H1 (cell line): Measurements from ENCODE around the gene S100A8. TPM values are rescaled to one million over a fixed set of nuclear protein-coding genes. Genes with fewer than 3 reads are reported as not detected.

Experiments
- CTCF ChIA-PET: fragments of 300-600 bp; sonication (Branson Sonifier 250); formaldehyde crosslinking; loops from one replicate; lab custom pipeline; 2021; ENCODE audit not compliant: partially characterized antibody; lab: Charles Lee
- POLR2A ChIA-PET: fragments of 300-600 bp; sonication (Branson Sonifier 250); formaldehyde crosslinking; loops from one replicate; lab custom pipeline; 2021; ENCODE audit warnings: inconsistent platforms; ENCODE audit not compliant: partially characterized antibody; lab: Charles Lee
- DNase-seq, 2 experiments: peaks; one replicate each; pipeline versions ENCODE4 v3.0.0 to v3.0.0-alpha.2; 2010 to 2022; ENCODE audit warnings: low spot score in 2 of 2, low read depth in 1 of 2, mixed read lengths in 1 of 2
- FAIRE-seq: peaks from 2 replicates; lab custom pipeline; 2011; peaks lifted over from hg19 to GRCh38; lab: Jason Lieb, UNC
- H2AFZ ChIP-seq: 2 replicates; pipeline ENCODE4 v1.8.1; 2012; ENCODE audit warnings: low read length, inconsistent platforms
- H2AK5ac ChIP-seq: 2 replicates; pipeline ENCODE4 v1.6.1; 2013; ENCODE audit warnings: low read depth, low read length
- H2BK120ac ChIP-seq: replicated peaks from 2 replicates; pipeline ENCODE3; 2013; ENCODE audit warnings: low read depth, low read length, inconsistent platforms
- H2BK12ac ChIP-seq: 2 replicates; pipeline ENCODE4 v1.6.1; 2013; ENCODE audit warnings: low read depth, low read length
- H2BK15ac ChIP-seq: 2 replicates; pipeline ENCODE4 v1.6.1; 2013; ENCODE audit warnings: low read length
- H2BK20ac ChIP-seq: 2 replicates; pipeline ENCODE4 v1.6.1; 2013; ENCODE audit warnings: low read length
- H2BK5ac ChIP-seq: 2 replicates; pipeline ENCODE4 v1.6.1; 2013; ENCODE audit warnings: low read depth, low read length
- H3K14ac ChIP-seq: 2 replicates; pipeline ENCODE4 v1.6.1; 2013; ENCODE audit warnings: inconsistent platforms; ENCODE audit not compliant: insufficient read length
- H3K18ac ChIP-seq: 2 replicates; pipeline ENCODE4 v1.6.1; 2013; ENCODE audit warnings: low read length; ENCODE audit errors: extremely low read depth
- H3K23ac ChIP-seq: 2 replicates; pipeline ENCODE4 v1.6.1; 2013; ENCODE audit warnings: inconsistent platforms; ENCODE audit not compliant: insufficient read length
- H3K23me2 ChIP-seq: 2 replicates; pipeline ENCODE4 v1.6.1; 2013; ENCODE audit warnings: low read depth, low read length
- H3K27ac ChIP-seq: 2 replicates; pipeline ENCODE4 v1.6.1; 2011; ENCODE audit warnings: low read depth, low read length, inconsistent platforms
- H3K27me3 ChIP-seq, 4 experiments: replicated peaks in 1 of 4; 1 replicate in 1 of 4; 2 replicates in 3 of 4; pipeline versions ENCODE4 v1.6.1 to v1.8.1; 2011 to 2013; ENCODE audit warnings: low read length in 3 of 4, mild to moderate bottlenecking in 3 of 4, inconsistent platforms in 2 of 4, mixed read lengths in 2 of 4, moderate library complexity in 1 of 4; ENCODE audit not compliant: control insufficient read depth in 3 of 4, insufficient read depth in 3 of 4; ENCODE audit errors: extremely low read depth in 1 of 4
- H3K36me3 ChIP-seq, 4 experiments: 2 replicates each; pipeline versions ENCODE4 v1.6.1 to v1.8.1; 2011 to 2013; ENCODE audit warnings: mild to moderate bottlenecking in 4 of 4, low read length in 3 of 4, moderate library complexity in 2 of 4, control low read depth in 1 of 4, inconsistent platforms in 1 of 4; ENCODE audit not compliant: insufficient read depth in 4 of 4, control insufficient read depth in 2 of 4
- H3K4ac ChIP-seq: replicated peaks from 2 replicates; pipeline ENCODE3; 2013; ENCODE audit warnings: low read length, low read depth, mixed read lengths, inconsistent platforms; ENCODE audit not compliant: insufficient read length
- H3K4me1 ChIP-seq, 4 experiments: replicated peaks in 1 of 4; 1 replicate in 1 of 4; 2 replicates in 3 of 4; pipeline versions ENCODE4 v1.6.1 to v1.8.1; 2011 to 2013; ENCODE audit warnings: low read length in 3 of 4, inconsistent platforms in 2 of 4, mixed read lengths in 1 of 4; ENCODE audit not compliant: insufficient read depth in 4 of 4, control insufficient read depth in 3 of 4
- H3K4me2 ChIP-seq, 2 experiments: 2 replicates each; pipeline versions ENCODE4 v1.6.1 to v1.8.1; 2011 to 2013; ENCODE audit warnings: low read depth in 2 of 2, low read length in 2 of 2, control low read depth in 1 of 2, inconsistent platforms in 1 of 2, mild to moderate bottlenecking in 1 of 2; ENCODE audit not compliant: insufficient read depth in 1 of 2
- H3K4me3 ChIP-seq, 4 experiments: fragments of 200-600, 300-600 bp in 1 of 4; sonication (generic), shearing (Covaris generic), sonication (Bioruptor Twin) in 1 of 4; 2 replicates each; pipeline versions ENCODE4 v1.5.1 to v1.8.1; 2011 to 2016; ENCODE audit warnings: low read length in 4 of 4, low read depth in 3 of 4, control low read depth in 2 of 4, inconsistent platforms in 2 of 4, mild to moderate bottlenecking in 2 of 4, mixed read lengths in 1 of 4, moderate library complexity in 1 of 4; ENCODE audit not compliant: insufficient read depth in 2 of 4; ENCODE audit errors: extremely low read depth in 1 of 4
- H3K56ac ChIP-seq: replicated peaks from 2 replicates; pipeline ENCODE3; 2013; ENCODE audit warnings: low read depth, mild to moderate bottlenecking, mixed read lengths, low read length, inconsistent platforms; ENCODE audit not compliant: insufficient read length
- H3K79me1 ChIP-seq: 2 replicates; pipeline ENCODE4 v1.6.1; 2013; ENCODE audit warnings: low read depth, low read length, control low read depth
- H3K79me2 ChIP-seq, 2 experiments: 2 replicates each; pipeline versions ENCODE4 v1.6.1 to v1.8.1; 2012 to 2013; ENCODE audit warnings: low read length in 2 of 2, mild to moderate bottlenecking in 2 of 2, inconsistent platforms in 1 of 2; ENCODE audit not compliant: insufficient read depth in 2 of 2, control insufficient read depth in 1 of 2
- H3K9ac ChIP-seq, 4 experiments: replicated peaks in 1 of 4; 1 replicate in 1 of 4; 2 replicates in 3 of 4; pipeline versions ENCODE4 v1.6.1 to v1.8.1; 2011 to 2013; ENCODE audit warnings: low read depth in 3 of 4, low read length in 3 of 4, control low read depth in 2 of 4, mild to moderate bottlenecking in 2 of 4, moderate library complexity in 2 of 4, inconsistent platforms in 1 of 4; ENCODE audit errors: extremely low read depth in 1 of 4
- H3K9me3 ChIP-seq, 2 experiments: 2 replicates each; pipeline versions ENCODE4 v1.6.1 to v1.8.1; 2012 to 2013; ENCODE audit warnings: mild to moderate bottlenecking in 2 of 2, moderate library complexity in 2 of 2, control low read depth in 1 of 2, inconsistent platforms in 1 of 2, low read depth in 1 of 2, low read length in 1 of 2, mixed read lengths in 1 of 2; ENCODE audit not compliant: insufficient read depth in 2 of 2
- H4K20me1 ChIP-seq, 2 experiments: replicated peaks in 1 of 2; 2 replicates each; pipeline versions ENCODE3 to v1.8.1; 2011 to 2013; ENCODE audit warnings: inconsistent platforms in 2 of 2, low read length in 2 of 2, mild to moderate bottlenecking in 1 of 2; ENCODE audit not compliant: insufficient read depth in 2 of 2, control insufficient read depth in 1 of 2
- H4K5ac ChIP-seq: 2 replicates; pipeline ENCODE4 v1.6.1; 2013; ENCODE audit warnings: low read length, low read depth, mixed read lengths, inconsistent platforms; ENCODE audit not compliant: insufficient read length
- H4K8ac ChIP-seq: 2 replicates; pipeline ENCODE4 v1.8.0; 2013; ENCODE audit warnings: mild to moderate bottlenecking, moderate library complexity, low read length, inconsistent platforms; ENCODE audit not compliant: insufficient read depth; ENCODE audit errors: extremely low read depth
- H4K91ac ChIP-seq: replicated peaks from 2 replicates; pipeline ENCODE3; 2013; ENCODE audit warnings: low read length, mixed read lengths, inconsistent platforms; ENCODE audit not compliant: insufficient read length
- CEBPB ChIP-seq: IDR thresholded peaks from 2 replicates; pipeline ENCODE4 v1.6.1; 2012; ENCODE audit warnings: low read depth, low read length
- CHD1 ChIP-seq: IDR thresholded peaks from 2 replicates; pipeline ENCODE4 v1.6.1; 2012; ENCODE audit warnings: low read depth, low read length, improper control_type of control experiment
- CREB1 ChIP-seq: IDR thresholded peaks from 2 replicates; pipeline ENCODE4 v1.6.1; 2012; ENCODE audit warnings: inconsistent platforms
- HDAC2 ChIP-seq, 2 experiments: fragments of 300-600 bp in 1 of 2; sonication (generic) in 1 of 2; IDR thresholded peaks; 2 replicates each; pipeline ENCODE4 v1.6.1; 2011 to 2012; ENCODE audit warnings: low read depth in 2 of 2, low read length in 2 of 2, mild to moderate bottlenecking in 2 of 2, moderate library complexity in 2 of 2, borderline replicate concordance in 1 of 2, inconsistent platforms in 1 of 2
- JUND ChIP-seq: IDR thresholded peaks from 2 replicates; pipeline ENCODE4 v1.6.1; 2011; ENCODE audit warnings: mild to moderate bottlenecking, improper control_type of control experiment, low read length
- NRF1 ChIP-seq: IDR thresholded peaks from 2 replicates; pipeline ENCODE4 v1.6.1; 2011; ENCODE audit warnings: mild to moderate bottlenecking, low read depth, low read length, improper control_type of control experiment
- POU5F1 ChIP-seq: IDR thresholded peaks from 2 replicates; pipeline ENCODE4 v1.6.1; 2011; ENCODE audit warnings: low read depth, mild to moderate bottlenecking, low read length, moderate library complexity
- RNF2 ChIP-seq: fragments of 200-900, 300-1000 bp; sonication (generic); IDR thresholded peaks from 2 replicates; pipeline ENCODE4 v1.7.1; 2016; ENCODE audit warnings: borderline replicate concordance, low read depth, mild to moderate bottlenecking, antibody characterized with exemption, low read length; ENCODE audit not compliant: poor library complexity, severe bottlenecking; ENCODE audit errors: missing control alignments
- SP2 ChIP-seq: IDR thresholded peaks from 2 replicates; pipeline ENCODE4 v1.6.1; 2012; ENCODE audit warnings: mild to moderate bottlenecking, low read length, inconsistent platforms
- SP4 ChIP-seq: IDR thresholded peaks from 2 replicates; pipeline ENCODE4 v1.6.1; 2012; ENCODE audit warnings: low read length, inconsistent platforms
- TAF1 ChIP-seq: IDR thresholded peaks from 2 replicates; pipeline ENCODE4 v1.6.1; 2011; ENCODE audit warnings: mild to moderate bottlenecking, low read depth, low read length
- TCF12 ChIP-seq: IDR thresholded peaks from 2 replicates; pipeline ENCODE4 v1.6.1; 2011; ENCODE audit warnings: low read depth, mild to moderate bottlenecking, low read length
- TEAD4 ChIP-seq: IDR thresholded peaks from 2 replicates; pipeline ENCODE4 v1.6.1; 2012; ENCODE audit warnings: low read depth, low read length, inconsistent platforms, mixed read lengths
- WGBS, 2 experiments: shearing (Covaris generic) in 1 of 2; methylation state at CpG; one replicate each; pipeline versions ENCODE4 v1.1.6 to v1.1.7; 2013 to 2015; ENCODE audit warnings: low lambda C conversion rate in 2 of 2, mixed read lengths in 2 of 2, inconsistent platforms in 1 of 2, low coverage in 1 of 2, missing lambda C conversion rate in 1 of 2; ENCODE audit not compliant: insufficient replicate concordance in 2 of 2, insufficient coverage in 1 of 2, insufficient read length in 1 of 2; ENCODE audit errors: extremely low coverage in 1 of 2, missing lambda C conversion rate in 1 of 2; 5-methylcytosine and 5-hydroxymethylcytosine counted together
- polyA plus RNA-seq, 7 experiments: library from polyadenylated mRNA; depleted of rRNA in 3 of 7; stranded (reverse) in 5 of 7; unstranded in 2 of 7; fragments of >200 nt in 5 of 7; fragments of 200-250 nt in 2 of 7; gene quantifications; 1 replicate in 5 of 7; 2 replicates in 1 of 7; 4 replicates in 1 of 7; pipeline versions ENCODE4 v1.2.1 to v1.2.3, GENCODE V29; 2011 to 2013; ENCODE audit warnings: missing spikeins in 2 of 7, mixed read lengths in 2 of 7
- total RNA-seq: library from RNA; stranded (reverse); fragmentation: NEBNext Ultra II Directional; extraction: Animal tissue kit (Norgen Biotek cat#: 25700); gene quantifications from 2 replicates; pipeline ENCODE4 v1.2.1, GENCODE V29; 2021
- TF ChIP-seq, protein P1 (sequence below): IDR thresholded peaks from 2 replicates; pipeline ENCODE4 v1.6.1; 2012; ENCODE audit warnings: inconsistent platforms

S100A8 gene
- total and polyA plus RNA-seq, 2 of the 8 experiments (the other 6 are each of a cell fraction or from before 2014, with no cell fraction given): not detected

DNA sequence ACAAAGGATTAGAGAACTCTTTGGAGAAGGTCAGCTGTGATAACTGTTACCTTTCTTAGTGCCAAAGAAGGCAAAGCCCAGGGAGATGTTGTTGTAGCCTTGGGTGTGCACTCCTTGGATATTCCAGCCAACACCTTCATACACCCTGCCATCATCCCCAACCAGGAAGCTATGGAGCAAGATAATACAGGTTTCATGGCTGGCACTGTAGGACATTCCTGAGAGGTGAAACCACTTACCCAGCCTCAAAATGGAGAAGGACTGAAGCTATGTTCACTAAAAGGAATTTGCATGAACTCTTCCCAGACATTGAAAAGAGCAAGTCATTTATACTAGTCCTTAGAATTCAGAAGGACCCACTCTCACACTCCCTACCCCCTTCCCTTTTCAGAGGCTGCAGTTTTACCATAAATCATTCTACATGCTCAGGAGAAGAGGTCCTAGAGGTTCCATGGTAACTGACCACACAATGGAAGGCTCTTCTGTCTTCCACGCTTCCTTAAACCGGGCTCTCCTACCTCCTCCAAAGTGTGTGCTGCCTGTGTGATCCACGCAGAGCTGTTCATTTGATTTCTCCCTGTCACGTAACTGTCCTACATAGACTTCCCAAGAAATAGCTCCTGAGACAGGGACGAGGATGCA lies 47.7 kb downstream of the S100A8 start:
- peaks cover 0 to 2% of the 10 kb centered on the region in 2 experiments; a peak in 1 of 4 replicates for H3K9me3 ChIP-seq
- no peaks in the 10 kb centered on the region for H3K79me1 ChIP-seq
- H3K4me3 ChIP-seq: no peak overlapping the region
- H3K9ac ChIP-seq: no peak overlapping the region
- no peak overlapping the region for H2AFZ ChIP-seq
- no peaks in the 10 kb centered on the region for H3K79me2 ChIP-seq
- no peak overlapping the region for H2BK120ac ChIP-seq
- H3K36me3 ChIP-seq: no peaks in the 10 kb centered on the region
- no peaks in the 10 kb centered on the region; a peak in 1 of 7 replicates for H3K4me1 ChIP-seq
- H3K4ac ChIP-seq: no peak overlapping the region
- no peaks in the 10 kb centered on the region for H3K23me2 ChIP-seq
- H2BK20ac ChIP-seq: no peak overlapping the region
- ChIA-PET POLR2A (no interaction called here), CTCF (interaction anchor here (0.6 to 1.2 kb wide), 5 partner anchors 10 to 167 kb away, joined by 3 read pairs; partner anchors contain the start of gene S100A9)
- H3K18ac ChIP-seq: no peak overlapping the region
- H4K20me1 ChIP-seq: no peaks in the 10 kb centered on the region
- no peak overlapping the region for H3K14ac ChIP-seq
- H2BK5ac ChIP-seq: no peak overlapping the region
- H3K27ac ChIP-seq: no peak overlapping the region
- no peak overlapping the region for H3K56ac ChIP-seq
- no peak overlapping the region for H4K8ac ChIP-seq
- H2AK5ac ChIP-seq: no peak overlapping the region
- H2BK12ac ChIP-seq: no peak overlapping the region
- no peak for FAIRE-seq
- H4K91ac ChIP-seq: no peak overlapping the region
- no peak overlapping the region for H3K4me2 ChIP-seq
- peak in 1 of 2 experiments; percentile 4 for DNase-seq
- no peak overlapping the region for H2BK15ac ChIP-seq
- WGBS, 2 experiments: 73% methylated on average over 5 of the region's 5 CpGs; no CpG with 5 or more reads in 1 of the 2 experiments
- H4K5ac ChIP-seq: no peak overlapping the region
- no peak overlapping the region for H3K23ac ChIP-seq
- peaks cover 0 to 2% (median 0%) of the 10 kb centered on the region in 4 experiments; a peak in 1 of 7 replicates for H3K27me3 ChIP-seq
- TF ChIP-seq TAF1 (no peak), CHD1 (no peak), POU5F1 (no peak), CREB1 (no peak), HDAC2 (IDR thresholded peaks at IDR 0.05; ENCODE audit: borderline replicate concordance in 1 of 2, low read depth in 2 of 2, low read length in 2 of 2) (no peak), SP4 (no peak), JUND (no peak), TCF12 (no peak), TEAD4 (no peak), RNF2 (no peak), CEBPB (no peak), NRF1 (no peak), SP2 (no peak)
- TF ChIP-seq, protein P1, sequence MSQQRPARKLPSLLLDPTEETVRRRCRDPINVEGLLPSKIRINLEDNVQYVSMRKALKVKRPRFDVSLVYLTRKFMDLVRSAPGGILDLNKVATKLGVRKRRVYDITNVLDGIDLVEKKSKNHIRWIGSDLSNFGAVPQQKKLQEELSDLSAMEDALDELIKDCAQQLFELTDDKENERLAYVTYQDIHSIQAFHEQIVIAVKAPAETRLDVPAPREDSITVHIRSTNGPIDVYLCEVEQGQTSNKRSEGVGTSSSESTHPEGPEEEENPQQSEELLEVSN: no peak
